TTC549 (cell line): ENCODE results near the gene MUC22.
"Not testable (repeated sequence)": the region's sequence is repeated elsewhere in the genome, so short reads cannot be mapped to it uniquely, and the experiment has no call there.

Source experiments
- FAIRE-seq: peaks from 2 replicates; lab custom pipeline; 2012; peaks lifted over from hg19 to GRCh38; lab: Jason Lieb, UNC

The MUC22 gene

GRCh38 chr6:31038559-31038958 is 28.3 kb downstream of the MUC22 start:
- no peak for FAIRE-seq

- no peak for FAIRE-seq
These were observed 30.5 kb downstream of the MUC22 start for GRCh38 chr6:31040801-31041200.

- no peak for FAIRE-seq
These were observed 31.2 kb downstream of the MUC22 start for GRCh38 chr6:31041372-31041974.

GRCh38 chr6:31042806-31043205 is 32.5 kb downstream of the MUC22 start:
- no peak for FAIRE-seq

GRCh38 chr6:31048099-31048498 is 37.8 kb downstream of the MUC22 start:
- no peak for FAIRE-seq

GRCh38 chr6:31049518-31049917 is 39.2 kb downstream of the MUC22 start:
- FAIRE-seq, result no peak

GRCh38 chr6:31053187-31053586 is 42.9 kb downstream of the MUC22 start:
- FAIRE-seq, result not testable (repeated sequence)

- FAIRE-seq, result no peak
These were observed 43.6 kb downstream of the MUC22 start for GRCh38 chr6:31053873-31054272.

GRCh38 chr6:31055441-31055840 is 45.2 kb downstream of the MUC22 start:
- no peak for FAIRE-seq

GRCh38 chr6:31057426-31058003 is 47.2 kb downstream of the MUC22 start:
- FAIRE-seq, result no peak

GRCh38 chr6:31058128-31058894 is 48.0 kb downstream of the MUC22 start:
- no peak for FAIRE-seq

- no peak for FAIRE-seq
These were observed 49.9 kb downstream of the MUC22 start for GRCh38 chr6:31060145-31060544.

GRCh38 chr6:31063906-31064435 is 53.7 kb downstream of the MUC22 start:
- no peak for FAIRE-seq

- no peak for FAIRE-seq
These were observed 55.3 kb downstream of the MUC22 start for GRCh38 chr6:31065556-31065955.

- not testable (repeated sequence) for FAIRE-seq
These were observed 56.8 kb downstream of the MUC22 start for GRCh38 chr6:31067028-31067427.

- FAIRE-seq, result not testable (repeated sequence)
These were observed 57.8 kb downstream of the MUC22 start for GRCh38 chr6:31067891-31068668.

- FAIRE-seq, result peak; percentile 37
These were observed 58.5 kb downstream of the MUC22 start for GRCh38 chr6:31068669-31069340.

GRCh38 chr6:31070711-31071197 is 60.5 kb downstream of the MUC22 start:
- peak; percentile 15 for FAIRE-seq

- no peak for FAIRE-seq
These were observed 64.1 kb downstream of the MUC22 start for GRCh38 chr6:31074401-31074800.

- no peak for FAIRE-seq
These were observed 65.3 kb downstream of the MUC22 start for GRCh38 chr6:31075528-31075927.

- no peak for FAIRE-seq
These were observed 66.3 kb downstream of the MUC22 start for GRCh38 chr6:31076611-31077010.
